Osteocyte (in vitro differentiated cells): ENCODE results near the gene SLC25A10. TPM values are rescaled to one million over a fixed set of nuclear protein-coding genes. Genes with fewer than 3 reads are reported as not detected.

Experiments used
- DNase-seq: peaks from one replicate; pipeline ENCODE4 v3.0.0; 2021; ENCODE audit warnings: mixed read lengths; ENCODE audit not compliant: unreplicated experiment; ENCODE audit errors: extremely low spot score
- H3K27ac Mint-ChIP-seq: one replicate; pipeline ENCODE4 v1.8.0; 2021; ENCODE audit warnings: mild to moderate bottlenecking, mixed read lengths; ENCODE audit not compliant: unreplicated experiment
- H3K27me3 Mint-ChIP-seq: one replicate; pipeline ENCODE4 v1.8.0; 2021; ENCODE audit warnings: mixed read lengths; ENCODE audit not compliant: unreplicated experiment
- H3K36me3 Mint-ChIP-seq: one replicate; pipeline ENCODE4 v1.8.0; 2021; ENCODE audit warnings: mixed read lengths; ENCODE audit not compliant: unreplicated experiment
- H3K4me1 Mint-ChIP-seq: one replicate; pipeline ENCODE4 v1.8.0; 2021; ENCODE audit warnings: mixed read lengths; ENCODE audit not compliant: unreplicated experiment
- H3K4me3 Mint-ChIP-seq: one replicate; pipeline ENCODE4 v1.8.0; 2021; ENCODE audit warnings: mild to moderate bottlenecking, moderate library complexity, mixed read lengths; ENCODE audit not compliant: unreplicated experiment
- H3K9me3 Mint-ChIP-seq: one replicate; pipeline ENCODE4 v1.8.0; 2021; ENCODE audit warnings: mixed read lengths; ENCODE audit not compliant: unreplicated experiment
- CTCF ChIP-seq: fragments of 200-600 bp; sonication (generic); IDR thresholded peaks from 2 replicates; pipeline ENCODE4 v1.5.0; 2021; ENCODE audit warnings: antibody characterized with exemption, mild to moderate bottlenecking, moderate library complexity
- total RNA-seq: library from RNA; stranded (reverse); gene quantifications from 2 replicates; pipeline ENCODE4 v1.2.1, GENCODE V29; 2021

SLC25A10 gene
- total RNA-seq, 1 donor from 2014 or later, result 9.5 TPM

DNA sequence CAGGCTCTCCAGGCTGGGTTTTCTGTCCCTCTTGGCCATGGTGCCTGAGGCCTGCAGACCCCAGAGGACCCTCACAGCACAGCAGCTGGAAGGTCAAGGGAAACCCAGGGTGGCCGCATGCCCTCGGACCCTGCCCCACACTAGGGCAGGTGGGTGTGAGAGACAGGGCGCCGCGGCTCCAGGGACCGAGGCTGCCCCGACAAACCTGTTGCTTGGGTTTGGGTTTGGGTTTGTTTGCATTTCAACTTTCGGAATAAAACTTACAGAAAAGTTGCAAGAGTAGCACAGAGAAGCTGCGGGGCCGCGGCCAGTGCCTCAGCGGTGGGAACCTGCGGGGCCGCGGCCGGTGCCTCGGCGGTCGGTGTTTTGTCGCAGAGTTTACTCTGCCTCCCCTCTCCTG lies 20.5 kb upstream of the SLC25A10 start:
- no peak for DNase-seq
- Mint-ChIP-seq H3K9me3 (no peaks in the 10 kb centered on the region), H3K4me3 (no peak overlapping the region)

GRCh38 chr17:81693509-81694210 lies 18.4 kb upstream of the SLC25A10 start:
- no peak for TF ChIP-seq CTCF
- Mint-ChIP-seq H3K27ac (no peak overlapping the region), H3K4me3 (no peak overlapping the region), H3K4me1 (no peaks in the 10 kb centered on the region), H3K9me3 (no peaks in the 10 kb centered on the region), H3K36me3 (peaks cover 27% of the 10 kb centered on the region), H3K27me3 (no peaks in the 10 kb centered on the region)
- no peak for DNase-seq

More for the DNA sequence above, 20.5 kb upstream of the SLC25A10 start:
- H3K4me1 Mint-ChIP-seq, result no peaks in the 10 kb centered on the region
- H3K36me3 Mint-ChIP-seq, result peaks cover 31% of the 10 kb centered on the region
- H3K27ac Mint-ChIP-seq, result no peak overlapping the region
- H3K27me3 Mint-ChIP-seq, result no peaks in the 10 kb centered on the region
- TF ChIP-seq CTCF, result no peak

GRCh38 chr17:81694810-81695209 lies 17.3 kb upstream of the SLC25A10 start:
- Mint-ChIP-seq H3K4me1 (no peaks in the 10 kb centered on the region), H3K27ac (no peak overlapping the region), H3K27me3 (no peaks in the 10 kb centered on the region), H3K9me3 (no peaks in the 10 kb centered on the region), H3K4me3 (no peak overlapping the region), H3K36me3 (peaks cover 16% of the 10 kb centered on the region)
- DNase-seq, result no peak
- TF ChIP-seq CTCF, result no peak

- Mint-ChIP-seq H3K4me1 (no peaks in the 10 kb centered on the region), H3K36me3 (peaks cover 12% of the 10 kb centered on the region), H3K27me3 (no peaks in the 10 kb centered on the region), H3K27ac (no peak overlapping the region), H3K4me3 (no peak overlapping the region), H3K9me3 (no peaks in the 10 kb centered on the region)
- no peak for DNase-seq
- no peak for TF ChIP-seq CTCF
Measured at GRCh38 chr17:81695211-81695610, 16.9 kb upstream of the SLC25A10 start.

GRCh38 chr17:81695801-81696200 lies 16.3 kb upstream of the SLC25A10 start:
- peaks cover 3% of the 10 kb centered on the region for H3K4me1 Mint-ChIP-seq

More at GRCh38 chr17:81695801-81696200, 16.3 kb upstream of the SLC25A10 start:
- no peak for TF ChIP-seq CTCF
- H3K36me3 Mint-ChIP-seq, result peaks cover 12% of the 10 kb centered on the region
- DNase-seq, result no peak
- no peaks in the 10 kb centered on the region for H3K9me3 Mint-ChIP-seq
- H3K27ac Mint-ChIP-seq, result no peak overlapping the region
- H3K4me3 Mint-ChIP-seq, result no peak overlapping the region
- no peaks in the 10 kb centered on the region for H3K27me3 Mint-ChIP-seq
